ENCODE measurements around the gene SOX5. TPM values are rescaled to one million over a fixed set of nuclear protein-coding genes. Genes with fewer than 3 reads are reported as not detected.

The SOX5 gene
- total RNA-seq, 1 experiment from 2014 or later, result 3.1 TPM

- Mint-ChIP-seq H3K27ac (peak overlapping the region in 2 of 3 experiments; percentile 46 to 54; a peak in 4 of 7 replicates), H3K27me3 (ENCODE audit: low read depth) (no peaks in the 10 kb centered on the region), H3K4me3 (no peak overlapping the region), H3K9me3 (no peaks in the 10 kb centered on the region), H3K36me3 (ENCODE audit: insufficient read depth in 1 of 3, low read depth in 3 of 3) (no peaks in the 10 kb centered on the region; a peak in 1 of 7 replicates), H3K4me1 (peaks cover 12 to 20% of the 10 kb centered on the region in 2 experiments)
- H2BK120ac ChIP-seq (ENCODE audit: low read depth, low read length, poor library complexity, severe bottlenecking), result no peak overlapping the region
- DNase-seq, result no peak
- no peak overlapping the region for H4K91ac ChIP-seq (ENCODE audit: insufficient read length, low read depth, low read length)
- H4K20me1 ChIP-seq (ENCODE audit: control insufficient read depth, insufficient read depth, insufficient read length), result no peaks in the 10 kb centered on the region
- H3K79me2 ChIP-seq (ENCODE audit: insufficient read depth, low read length), result no peaks in the 10 kb centered on the region
- H3K23ac ChIP-seq (ENCODE audit: insufficient read length, low read depth, low read length), result no peak overlapping the region
- H4K8ac ChIP-seq (replicated peaks; ENCODE audit: insufficient read length, low read depth, low read length), result no peak overlapping the region
- H2BK15ac ChIP-seq (ENCODE audit: low read depth, low read length), result no peak overlapping the region
- no peak overlapping the region for H4K5ac ChIP-seq (ENCODE audit: insufficient read length, low read depth, low read length)
- H3K79me1 ChIP-seq (ENCODE audit: insufficient read depth, low read depth, low read length, poor library complexity, severe bottlenecking), result no peaks in the 10 kb centered on the region
- no peaks in the 10 kb centered on the region for H3K23me2 ChIP-seq (ENCODE audit: insufficient read length, low read depth, low read length, poor library complexity, severe bottlenecking)
- peaks cover 4% of the 10 kb centered on the region; the same call in 1 of the 2 replicates for H3K4me1 ChIP-seq (ENCODE audit: insufficient read depth, low read length)
- no peak overlapping the region for H3K14ac ChIP-seq (ENCODE audit: insufficient read depth, low read length)
- no peak overlapping the region for H3T11ph ChIP-seq (ENCODE audit: low read length)
- H3K4me2 ChIP-seq (ENCODE audit: insufficient read depth, insufficient read length, low read length), result no peak overlapping the region
- H3K56ac ChIP-seq (ENCODE audit: insufficient read length, low read depth, low read length), result no peak overlapping the region
- no peak overlapping the region for H2AK5ac ChIP-seq (ENCODE audit: insufficient read length, low read length)
- H2BK12ac ChIP-seq (ENCODE audit: insufficient read length, low read depth, low read length), result no peak overlapping the region
- no peak overlapping the region for H3K9ac ChIP-seq (ENCODE audit: extremely low read depth, insufficient read length, low read length)
- TF ChIP-seq CTCF (conservative IDR thresholded peaks at IDR 0.05), result no peak
- H3K9me3 ChIP-seq (ENCODE audit: control insufficient read depth, low read depth, low read length), result no peaks in the 10 kb centered on the region
- no peaks in the 10 kb centered on the region for H3K27me3 ChIP-seq (ENCODE audit: insufficient read depth, low read length)
- no peak overlapping the region for H3K4ac ChIP-seq (ENCODE audit: low read depth, low read length)
- no peak overlapping the region for H3K27ac ChIP-seq (ENCODE audit: insufficient read length, low read depth, low read length)
- H3K18ac ChIP-seq (ENCODE audit: insufficient read length, low read depth, low read length), result no peak overlapping the region
- WGBS (ENCODE audit: extremely low coverage, insufficient read length, low lambda C conversion rate), result no CpG with 5 or more reads among the region's 12 CpGs
- no peak overlapping the region for H2BK20ac ChIP-seq (ENCODE audit: low read depth, low read length, poor library complexity, severe bottlenecking)
- H2AFZ ChIP-seq (ENCODE audit: low read length), result no peak overlapping the region
- no peak overlapping the region for H2BK5ac ChIP-seq (ENCODE audit: insufficient read length, low read length)
Observed at GRCh38 chr12:23561364-23562345, 387.8 kb downstream of the SOX5 start.

Measured in H9 (cell line).